GM20431 (cell line): Measurements from ENCODE around the gene RASA2.

Experiments
- in situ Hi-C: fragments of 300-500 bp; cut with MseI, MboI; formaldehyde crosslinking; loops from one replicate; pipeline ENCODE4 v1.15.0; 2020; ENCODE audit warnings: low sequenced_read_pairs; ENCODE audit not compliant: unreplicated experiment

The RASA2 gene

DNA sequence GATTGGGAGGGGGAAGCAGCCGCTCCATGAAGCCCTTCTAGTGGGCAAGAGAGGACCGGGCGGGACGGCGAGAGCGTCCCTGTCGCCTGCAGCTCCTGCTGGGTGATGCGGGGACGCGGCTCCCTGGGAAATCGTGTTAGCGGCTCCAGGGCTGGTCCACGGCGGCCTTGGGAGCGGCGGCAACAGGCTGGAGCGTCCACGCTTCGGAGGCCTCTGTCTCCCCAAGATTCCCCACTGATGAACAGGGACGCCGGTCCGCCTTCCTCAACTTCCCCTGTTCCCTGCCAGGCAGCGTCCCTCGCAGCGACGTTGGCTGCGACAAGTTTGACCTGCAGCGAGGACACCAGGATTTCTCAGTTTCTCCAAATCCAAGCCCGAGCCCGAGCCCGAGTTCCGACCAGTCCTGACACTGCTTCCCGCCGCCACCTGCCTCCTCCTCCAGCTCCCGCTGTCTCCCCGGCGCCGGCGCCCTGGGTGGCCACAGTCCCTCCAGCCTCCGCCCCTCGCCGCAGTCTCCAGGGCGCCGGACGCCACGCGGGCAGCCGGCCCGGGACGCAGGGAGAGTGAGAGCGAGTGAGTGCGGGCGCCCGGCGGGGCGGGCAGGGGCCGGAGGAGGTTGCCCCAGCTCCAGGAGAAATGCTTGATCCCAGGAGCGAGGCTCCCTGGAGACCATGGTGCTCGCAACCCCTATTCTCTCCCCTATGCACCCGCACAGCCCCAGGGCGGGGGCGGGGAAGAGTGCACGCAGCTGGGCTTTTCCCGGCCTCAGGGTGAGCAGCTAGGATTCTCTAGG, 173.2 kb downstream of the RASA2 start:
- in situ Hi-C loops, result no loop called here

DNA sequence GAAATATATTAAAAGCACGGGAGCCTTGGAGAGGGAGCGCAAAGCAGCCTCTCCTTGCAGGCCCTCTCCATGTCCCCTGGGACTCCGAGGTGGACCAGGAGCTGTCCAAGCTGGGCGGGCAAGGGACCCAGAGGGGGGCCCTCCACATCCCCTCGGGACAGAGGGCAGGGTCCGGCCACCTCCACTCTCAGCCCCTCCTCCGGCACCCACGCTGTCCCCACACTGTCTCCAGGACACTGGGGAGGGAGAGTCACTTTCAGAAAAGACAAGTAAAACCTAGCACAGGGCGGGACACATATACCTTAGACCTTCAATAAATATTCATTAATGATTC, 173.8 kb downstream of the RASA2 start:
- in situ Hi-C loops, result no loop called here

DNA sequence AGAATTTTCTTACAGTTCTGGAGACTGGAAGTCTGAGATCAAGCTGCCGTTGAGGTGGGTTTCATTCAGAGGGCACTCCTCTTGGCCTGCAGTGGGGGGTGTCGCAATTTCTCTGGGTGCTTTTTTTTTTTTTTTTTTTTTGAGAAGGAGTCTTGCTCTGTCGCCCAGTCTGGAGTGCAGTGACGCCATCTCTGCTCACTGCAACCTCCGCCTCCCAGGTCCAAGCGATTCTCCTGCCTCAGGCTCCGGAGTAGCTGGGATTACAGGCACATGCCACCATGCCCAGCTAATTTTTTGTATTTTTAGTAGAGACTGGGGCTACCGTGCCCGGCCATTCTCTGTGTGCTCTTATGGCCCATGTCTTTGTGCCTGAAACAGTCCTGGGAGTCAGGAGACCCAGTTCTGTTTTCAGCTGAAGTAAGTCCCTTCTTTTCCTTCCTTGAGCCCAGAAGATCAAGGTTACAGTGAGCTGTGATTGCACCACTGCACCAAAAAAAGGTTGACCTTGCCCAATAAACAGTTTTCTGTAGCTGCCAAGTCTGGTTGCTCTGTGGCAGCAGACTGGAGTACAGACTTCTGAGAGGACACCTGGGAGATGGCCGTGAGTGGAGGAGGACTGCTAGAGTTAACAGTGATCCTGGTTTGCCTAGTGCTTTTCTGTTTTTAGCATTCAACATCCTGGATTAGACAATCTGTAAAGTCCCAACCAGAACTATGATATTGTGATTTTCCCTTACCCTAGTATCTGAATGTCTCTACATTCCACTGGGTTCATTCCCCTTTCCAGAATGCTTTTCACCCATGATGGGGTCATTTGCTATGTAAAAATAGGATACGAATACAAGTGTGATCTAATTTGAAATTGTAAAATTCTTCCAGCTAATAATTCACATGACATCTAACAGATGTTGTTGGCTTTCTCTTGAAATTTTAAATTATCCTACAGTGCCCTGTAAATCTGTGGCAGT, 174.7 kb downstream of the RASA2 start:
- in situ Hi-C loops, result no loop called here

DNA sequence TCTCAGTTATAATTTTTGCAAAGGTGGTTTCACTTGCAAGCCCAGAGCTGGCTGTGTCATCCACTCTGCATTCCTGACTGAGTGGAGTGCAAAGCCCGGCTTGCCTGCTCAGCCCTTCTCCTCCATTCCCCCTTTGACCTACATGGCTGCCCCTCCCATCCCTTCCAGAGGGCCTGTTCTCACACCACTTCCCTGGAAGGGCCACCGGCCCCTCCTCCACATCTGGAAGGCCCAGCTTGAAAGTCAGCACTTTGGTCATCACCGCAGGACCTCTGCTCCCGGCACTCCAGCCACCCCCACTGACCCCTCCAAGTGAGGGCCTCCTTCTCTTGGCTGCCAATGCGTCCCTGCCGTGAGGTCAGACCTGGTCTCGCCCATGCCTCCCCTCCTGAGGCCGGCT, 177.2 kb downstream of the RASA2 start:
- in situ Hi-C loops, result no loop called here
